Naive thymus-derived CD4-positive, alpha-beta T cell (primary cell): Measurements from ENCODE around the gene RNF14. TPM values are rescaled to one million over a fixed set of nuclear protein-coding genes. Genes with fewer than 3 reads are reported as not detected.

Experiments used
- ATAC-seq: fragments of 150-1000 bp; cut with Tn5 transposase; 2 replicates; pipeline ENCODE4 v1.10.0; 2021; ENCODE audit warnings: mild to moderate bottlenecking, moderate library complexity
- CTCF ChIA-PET: fragments of 350-600 bp; sonication (Branson Sonifier 250); formaldehyde crosslinking; loops from one replicate; lab custom pipeline; 2021; ENCODE audit warnings: antibody characterized with exemption; lab: Charles Lee
- POLR2A ChIA-PET: fragments of 350-600 bp; sonication (Branson Sonifier 250); formaldehyde crosslinking; loops from one replicate; lab custom pipeline; 2021; ENCODE audit warnings: antibody characterized with exemption, inconsistent platforms; lab: Charles Lee
- DNase-seq, 9 donors: peaks; one replicate each; pipeline versions ENCODE4 v3.0.0 to v3.0.0-alpha.2; 2020 to 2022; ENCODE audit warnings: mixed read lengths in 1 of 9
- H3K27ac ChIP-seq: one replicate; pipeline ENCODE4 v1.7.0; 2013; ENCODE audit warnings: mild to moderate bottlenecking, low read depth, low read length, moderate library complexity
- H3K27me3 ChIP-seq, 2 donors: one replicate each; pipeline ENCODE4 v1.7.0; 2013; ENCODE audit warnings: low read length in 2 of 2, mild to moderate bottlenecking in 2 of 2, moderate library complexity in 2 of 2; ENCODE audit not compliant: control insufficient read depth in 2 of 2, insufficient read depth in 2 of 2
- H3K36me3 ChIP-seq, 3 experiments: 1 replicate in 2 of 3; 2 replicates in 1 of 3; pipeline ENCODE4 v1.7.0; 2013; ENCODE audit warnings: low read length in 3 of 3, mild to moderate bottlenecking in 3 of 3, moderate library complexity in 1 of 3; ENCODE audit not compliant: insufficient read depth in 3 of 3, control insufficient read depth in 2 of 3
- H3K4me1 ChIP-seq, 2 donors: one replicate each; pipeline ENCODE4 v1.7.0; 2013; ENCODE audit warnings: low read length in 2 of 2, mild to moderate bottlenecking in 2 of 2, moderate library complexity in 1 of 2; ENCODE audit not compliant: control insufficient read depth in 2 of 2, insufficient read depth in 2 of 2
- H3K4me3 ChIP-seq: 2 replicates; pipeline ENCODE4 v1.7.0; 2013; ENCODE audit warnings: mild to moderate bottlenecking, low read length
- H3K9me3 ChIP-seq, 3 experiments: 1 replicate in 2 of 3; 2 replicates in 1 of 3; pipeline ENCODE4 v1.7.0; 2013; ENCODE audit warnings: low read length in 3 of 3; ENCODE audit not compliant: control insufficient read depth in 2 of 3
- H3K27ac Mint-ChIP-seq, 9 donors: one replicate each; pipeline ENCODE4 v1.8.0; 2020 to 2022; ENCODE audit warnings: mixed read lengths in 9 of 9, mild to moderate bottlenecking in 8 of 9, moderate library complexity in 5 of 9, inconsistent platforms in 2 of 9
- H3K27me3 Mint-ChIP-seq, 5 donors: one replicate each; pipeline ENCODE4 v1.8.0; 2021 to 2022; ENCODE audit warnings: mixed read lengths in 5 of 5, mild to moderate bottlenecking in 1 of 5
- H3K36me3 Mint-ChIP-seq, 5 donors: one replicate each; pipeline ENCODE4 v1.8.0; 2020 to 2022; ENCODE audit warnings: mixed read lengths in 5 of 5, mild to moderate bottlenecking in 3 of 5, inconsistent platforms in 1 of 5
- H3K4me1 Mint-ChIP-seq, 7 donors: one replicate each; pipeline ENCODE4 v1.8.0; 2020 to 2022; ENCODE audit warnings: mixed read lengths in 7 of 7, mild to moderate bottlenecking in 3 of 7, inconsistent platforms in 1 of 7
- H3K4me3 Mint-ChIP-seq, 10 donors: one replicate each; pipeline ENCODE4 v1.8.0; 2020 to 2022; ENCODE audit warnings: mild to moderate bottlenecking in 10 of 10, mixed read lengths in 10 of 10, moderate library complexity in 6 of 10, inconsistent platforms in 2 of 10
- H3K9me3 Mint-ChIP-seq, 11 donors: one replicate each; pipeline ENCODE4 v1.8.0; 2020 to 2022; ENCODE audit warnings: mixed read lengths in 11 of 11, mild to moderate bottlenecking in 4 of 11, inconsistent platforms in 1 of 11, moderate library complexity in 1 of 11
- intact Hi-C, 2 donors: fragments of 100-400 bp; cut with micrococcal nuclease; formaldehyde crosslinking; loops; one replicate each; pipeline ENCODE4 v1.15.1; 2023
- polyA plus RNA-seq, 2 donors: library from polyadenylated mRNA; unstranded; fragments of 300-500 nt; fragmentation: Illumina TruSeq; gene quantifications; one replicate each; pipeline ENCODE4 v1.2.3, GENCODE V29; 2021
- total RNA-seq, 6 experiments: library from RNA in 5 of 6; stranded (reverse) in 5 of 6; gene quantifications; 1 replicate in 5 of 6; 2 replicates in 1 of 6; pipeline ENCODE4 v1.2.3 and lab custom pipeline; 2021 to 2026

RNF14 gene
- total and polyA plus RNA-seq, 7 experiments from 2014 or later = 14.7 to 40.2 (median 31.4) TPM

GRCh38 chr5:141978389-141978788, 9.5 kb downstream of the RNF14 start:
- no peak for ATAC-seq
- H3K27me3 ChIP-seq = no peaks in the 10 kb centered on the region
- H3K9me3 Mint-ChIP-seq = no peaks in the 10 kb centered on the region
- H3K4me3 Mint-ChIP-seq = no peak overlapping the region
- H3K36me3 Mint-ChIP-seq = peaks cover 18 to 54% (median 34%) of the 10 kb centered on the region in 5 donors
- POLR2A ChIA-PET = interaction anchor here (1.4 to 3.0 kb wide), 2 partner anchors 9 to 156 kb away, joined by 4 to 18 read pairs; partner anchors contain the start of gene RNF14
- no peak overlapping the region for H3K27ac ChIP-seq
- no peak overlapping the region for H3K27ac Mint-ChIP-seq
- intact Hi-C loops = no loop called here
- H3K4me1 ChIP-seq = peaks cover 0 to 3% of the 10 kb centered on the region in 2 donors
- CTCF ChIA-PET = interaction anchor here (0.5 to 5.0 kb wide), 4 partner anchors 9 to 157 kb away, joined by 3 to 19 read pairs (median 8); partner anchors contain the start of gene RNF14
- H3K27me3 Mint-ChIP-seq = no peaks in the 10 kb centered on the region
- H3K4me3 ChIP-seq = no peak overlapping the region
- peaks cover 9 to 31% (median 21%) of the 10 kb centered on the region in 7 donors for H3K4me1 Mint-ChIP-seq
- no peak for DNase-seq
- no peaks in the 10 kb centered on the region for H3K9me3 ChIP-seq
- H3K36me3 ChIP-seq = peaks cover 4 to 62% (median 39%) of the 10 kb centered on the region in 3 experiments

GRCh38 chr5:141982626-141983025, 13.7 kb downstream of the RNF14 start:
- no peaks in the 10 kb centered on the region for H3K4me1 ChIP-seq
- ChIA-PET CTCF (no interaction called here), POLR2A (no interaction called here)
- no peak overlapping the region for H3K4me3 Mint-ChIP-seq
- H3K27me3 ChIP-seq = no peaks in the 10 kb centered on the region
- H3K4me3 ChIP-seq = no peak overlapping the region
- H3K36me3 Mint-ChIP-seq = peaks cover 14 to 55% (median 23%) of the 10 kb centered on the region in 5 donors
- H3K9me3 ChIP-seq = no peaks in the 10 kb centered on the region
- no peak for DNase-seq
- peaks cover 12 to 80% (median 45%) of the 10 kb centered on the region in 3 experiments for H3K36me3 ChIP-seq
- H3K4me1 Mint-ChIP-seq = peaks cover 0 to 4% (median 0%) of the 10 kb centered on the region in 7 donors
- intact Hi-C loops = no loop called here
- no peaks in the 10 kb centered on the region for H3K9me3 Mint-ChIP-seq
- H3K27me3 Mint-ChIP-seq = no peaks in the 10 kb centered on the region
- H3K27ac Mint-ChIP-seq = no peak overlapping the region
- no peak for ATAC-seq
- H3K27ac ChIP-seq = no peak overlapping the region

DNA sequence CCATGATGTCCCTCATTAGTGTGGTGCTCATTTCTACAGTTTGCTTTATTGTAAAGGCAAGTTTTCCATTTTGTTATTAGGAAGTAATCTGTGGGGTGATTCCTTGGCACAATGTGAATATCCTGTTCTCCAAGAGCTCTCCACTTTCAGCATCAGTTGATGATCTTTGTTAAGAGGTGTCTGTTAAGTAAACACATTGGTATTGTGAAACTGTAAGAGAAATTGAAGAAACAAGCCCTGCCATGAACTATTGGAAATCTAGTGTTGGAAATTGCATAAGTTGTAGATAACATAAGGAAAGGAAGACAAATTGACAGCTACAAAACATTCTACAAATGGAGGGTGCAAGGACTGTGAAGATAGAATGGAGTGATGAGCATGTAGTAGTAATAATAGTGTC, 17.2 kb downstream of the RNF14 start:
- no peaks in the 10 kb centered on the region for H3K9me3 ChIP-seq
- DNase-seq (no peak), ATAC-seq (no peak)
- no peak overlapping the region for H3K27ac ChIP-seq
- POLR2A ChIA-PET = interaction anchor here (0.8 to 1.2 kb wide), 2 partner anchors 17 to 27 kb away, joined by 3 to 6 read pairs; partner anchors contain the start of genes GNPDA1 and RNF14
- Mint-ChIP-seq H3K36me3 (peaks cover 6 to 39% (median 11%) of the 10 kb centered on the region in 5 donors), H3K27me3 (no peaks in the 10 kb centered on the region), H3K4me1 (no peaks in the 10 kb centered on the region), H3K4me3 (no peak overlapping the region), H3K9me3 (no peaks in the 10 kb centered on the region), H3K27ac (peak overlapping the region in 1 of 9 donors; percentile 7)
- H3K27me3 ChIP-seq = no peaks in the 10 kb centered on the region
- intact Hi-C loops = no loop called here
- CTCF ChIA-PET = interaction anchor here (0.6 to 1.2 kb wide), 4 partner anchors 10 to 418 kb away, joined by 3 to 4 read pairs (median 3); no protein-coding TSS in a partner anchor
- peaks cover 8 to 57% (median 32%) of the 10 kb centered on the region in 3 experiments for H3K36me3 ChIP-seq
- no peak overlapping the region for H3K4me3 ChIP-seq
- no peaks in the 10 kb centered on the region for H3K4me1 ChIP-seq

- Mint-ChIP-seq H3K4me3 (no peak overlapping the region), H3K4me1 (peaks cover 2 to 15% (median 5%) of the 10 kb centered on the region in 7 donors), H3K9me3 (no peaks in the 10 kb centered on the region), H3K27ac (no peak overlapping the region), H3K36me3 (peaks cover 6 to 42% (median 21%) of the 10 kb centered on the region in 5 donors), H3K27me3 (no peaks in the 10 kb centered on the region)
- no peaks in the 10 kb centered on the region for H3K4me1 ChIP-seq
- peaks cover 10 to 32% (median 14%) of the 10 kb centered on the region in 3 experiments for H3K36me3 ChIP-seq
- H3K27ac ChIP-seq = no peak overlapping the region
- H3K27me3 ChIP-seq = no peaks in the 10 kb centered on the region
- no peak overlapping the region for H3K4me3 ChIP-seq
- ATAC-seq (no peak), DNase-seq (no peak)
- ChIA-PET CTCF (interaction anchor here (0.6 to 10.6 kb wide), 19 partner anchors 14 to 296 kb away, joined by 3 to 117 read pairs (median 6); partner anchors contain the start of genes GNPDA1 and RNF14), POLR2A (interaction anchor here (0.7 to 2.7 kb wide), 5 partner anchors 20 to 36 kb away, joined by 4 to 8 read pairs (median 5); partner anchors contain the start of gene RNF14)
- no peaks in the 10 kb centered on the region for H3K9me3 ChIP-seq
- intact Hi-C loops = loop anchor here (5.0 kb wide), 2 partner anchors 558 to 708 kb away; no protein-coding TSS in a partner anchor
Measured at GRCh38 chr5:141989720-141990119, 20.8 kb downstream of the RNF14 start.

- peak overlapping the region in 2 of 9 donors; percentile 52 to 71 for H3K27ac Mint-ChIP-seq
- CTCF ChIA-PET = interaction anchor here (0.6 to 10.6 kb wide), 16 partner anchors 15 to 430 kb away, joined by 3 to 117 read pairs (median 4); partner anchors contain the start of gene GNPDA1
- peaks cover 4 to 18% (median 7%) of the 10 kb centered on the region in 7 donors for H3K4me1 Mint-ChIP-seq
Measured at GRCh38 chr5:141992349-141992963, 23.6 kb downstream of the RNF14 start.

DNA sequence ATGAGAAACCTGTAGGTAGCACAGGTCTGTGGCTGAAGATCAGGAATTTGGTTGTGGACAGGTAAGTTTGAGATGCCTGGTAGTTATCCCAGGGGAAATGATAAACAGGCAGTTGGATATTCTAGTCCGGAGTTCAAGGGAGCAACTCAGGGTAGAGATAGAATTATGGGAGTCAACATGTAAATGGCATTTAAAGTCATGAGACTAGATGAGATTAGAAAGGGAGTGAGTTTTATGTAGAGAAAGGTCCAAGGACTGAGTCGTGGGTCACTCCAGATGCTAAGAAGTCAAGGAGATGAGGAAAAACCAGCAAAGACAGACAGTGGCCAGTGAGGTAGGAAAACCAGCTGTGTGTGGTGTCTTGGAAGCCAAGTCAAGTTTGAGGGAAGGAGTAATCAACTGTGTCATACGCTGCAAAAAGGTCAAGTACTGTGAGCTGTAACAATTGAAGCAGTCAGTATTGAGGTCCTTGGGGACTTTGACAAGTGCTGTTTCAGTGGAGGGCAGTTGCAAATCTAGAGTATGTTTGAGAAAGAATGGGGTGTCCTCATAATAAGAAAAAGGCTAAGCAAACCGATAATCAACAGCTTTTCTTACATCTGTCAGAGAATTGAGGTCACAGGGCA, 25.7 kb downstream of the RNF14 start:
- Mint-ChIP-seq H3K27ac (peak overlapping the region in 1 of 9 donors; percentile 24), H3K4me3 (no peak overlapping the region), H3K36me3 (peaks cover 0 to 33% (median 22%) of the 10 kb centered on the region in 5 donors), H3K4me1 (peaks cover 4 to 21% (median 7%) of the 10 kb centered on the region in 7 donors), H3K9me3 (no peaks in the 10 kb centered on the region), H3K27me3 (no peaks in the 10 kb centered on the region)
- Histone ChIP-seq H3K4me1 (no peaks in the 10 kb centered on the region), H3K27ac (no peak overlapping the region), H3K9me3 (no peaks in the 10 kb centered on the region), H3K4me3 (no peak overlapping the region), H3K27me3 (no peaks in the 10 kb centered on the region), H3K36me3 (peaks cover 4 to 6% (median 6%) of the 10 kb centered on the region in 3 experiments)
- DNase-seq (no peak), ATAC-seq (no peak)
- intact Hi-C loops = loop anchor here (5.0 kb wide), 2 partner anchors 553 to 703 kb away; no protein-coding TSS in a partner anchor
- ChIA-PET POLR2A (interaction anchor here (0.5 to 0.6 kb wide), 2 partner anchors 109 to 299 kb away, joined by 3 to 4 read pairs; no protein-coding TSS in a partner anchor), CTCF (interaction anchor here (0.6 to 10.6 kb wide), 5 partner anchors 17 to 703 kb away, joined by 3 to 117 read pairs (median 4); no protein-coding TSS in a partner anchor)

More at GRCh38 chr5:141992349-141992963, 23.6 kb downstream of the RNF14 start:
- POLR2A ChIA-PET = interaction anchor here (0.5 to 1.7 kb wide), 5 partner anchors 23 to 122 kb away, joined by 3 to 5 read pairs (median 3); no protein-coding TSS in a partner anchor
- H3K36me3 ChIP-seq = peaks cover 6 to 11% (median 9%) of the 10 kb centered on the region in 3 experiments
- Mint-ChIP-seq H3K9me3 (no peaks in the 10 kb centered on the region), H3K27me3 (no peaks in the 10 kb centered on the region), H3K4me3 (no peak overlapping the region), H3K36me3 (peaks cover 0 to 33% (median 20%) of the 10 kb centered on the region in 5 donors)
- no peak overlapping the region for H3K4me3 ChIP-seq
- H3K27ac ChIP-seq = no peak overlapping the region
- no peaks in the 10 kb centered on the region for H3K9me3 ChIP-seq
- DNase-seq (peak; percentile 49 to 77 (median 69)), ATAC-seq (peak; percentile 88)
- intact Hi-C loops = loop anchor here (1.0 to 5.0 kb wide), 8 partner anchors 23 to 707 kb away; no protein-coding TSS in a partner anchor
- H3K4me1 ChIP-seq = no peaks in the 10 kb centered on the region
- H3K27me3 ChIP-seq = no peaks in the 10 kb centered on the region
